Putamen (tissue), 1 donor: Measurements from ENCODE around the gene RPTOR.

Experiments used
- DNase-seq: peaks from one replicate; pipeline ENCODE4 v3.0.0-alpha.2; 2016; ENCODE audit warnings: low spot score

The RPTOR gene

DNA sequence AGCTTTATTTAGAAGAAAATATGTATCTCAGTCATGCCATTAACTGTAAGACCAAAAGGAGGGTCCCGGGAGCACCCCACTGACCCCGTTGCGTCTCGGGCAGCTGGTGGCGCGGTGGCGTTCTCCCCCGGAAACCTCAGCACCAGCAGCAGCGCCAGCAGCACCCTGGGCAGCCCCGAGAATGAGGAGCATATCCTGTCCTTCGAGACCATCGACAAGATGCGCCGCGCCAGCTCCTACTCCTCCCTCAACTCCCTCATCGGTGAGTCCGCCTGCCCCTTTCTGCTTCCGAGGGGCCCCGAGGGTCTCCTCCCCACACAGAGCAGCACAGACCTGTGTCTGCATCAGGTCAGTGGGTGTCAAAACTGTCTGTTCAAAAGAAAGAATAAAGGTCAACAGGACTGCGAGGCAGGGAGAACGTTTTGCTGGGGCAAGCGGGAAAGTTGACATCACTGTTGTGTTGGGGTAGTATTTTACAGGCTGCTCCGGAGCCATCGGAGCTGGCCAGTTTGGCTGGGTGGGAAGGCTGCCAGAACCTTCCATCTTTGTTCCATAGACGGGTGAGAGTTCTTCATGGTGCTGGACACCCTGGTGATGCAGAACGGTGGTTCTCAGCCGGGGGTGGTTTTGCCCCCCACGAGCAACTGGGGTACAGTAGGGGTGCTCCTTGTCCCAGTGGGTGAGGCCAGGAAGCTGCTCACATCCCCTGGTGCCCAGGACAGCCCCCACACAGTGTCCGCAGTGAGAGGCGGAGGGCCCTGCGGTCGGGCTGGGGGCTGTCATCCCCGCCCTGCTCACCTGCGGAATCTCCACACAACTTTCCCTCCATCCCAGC lies 349.2 kb downstream of the RPTOR start:
- no peak for DNase-seq

DNA sequence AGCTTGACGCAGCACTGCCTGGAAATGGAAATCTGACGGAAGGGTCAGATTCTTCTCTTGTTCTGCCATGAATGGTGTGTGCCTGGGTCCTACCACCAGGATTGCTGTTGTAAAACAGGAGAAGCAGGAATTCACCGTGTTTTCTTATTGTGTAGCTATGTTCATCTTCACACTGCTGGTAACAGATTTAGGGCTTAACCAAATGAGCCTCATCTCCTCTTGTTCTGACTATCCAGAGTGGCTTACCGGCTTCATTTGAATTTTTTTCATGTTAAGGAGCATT lies 349.7 kb downstream of the RPTOR start:
- DNase-seq = no peak

DNA sequence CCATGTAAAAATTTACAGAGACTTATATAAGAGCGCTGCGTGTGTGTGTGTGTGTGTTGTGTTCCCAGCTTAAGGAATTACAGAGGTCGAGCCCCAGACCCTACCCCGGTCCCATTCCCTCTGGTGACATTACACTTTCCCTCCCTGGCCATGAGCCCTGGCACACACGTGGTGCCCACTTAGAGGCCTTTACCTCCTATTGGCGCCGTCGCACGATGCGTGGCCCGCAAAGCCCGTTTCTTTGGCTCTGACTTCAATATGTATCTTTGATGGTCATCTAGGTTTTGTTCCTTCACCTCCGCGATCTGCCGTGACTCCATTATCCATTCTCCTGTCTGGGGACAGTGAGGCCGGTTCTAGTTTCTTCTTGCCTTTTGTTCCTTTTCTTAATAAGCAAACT lies 350.1 kb downstream of the RPTOR start:
- DNase-seq = no peak

DNA sequence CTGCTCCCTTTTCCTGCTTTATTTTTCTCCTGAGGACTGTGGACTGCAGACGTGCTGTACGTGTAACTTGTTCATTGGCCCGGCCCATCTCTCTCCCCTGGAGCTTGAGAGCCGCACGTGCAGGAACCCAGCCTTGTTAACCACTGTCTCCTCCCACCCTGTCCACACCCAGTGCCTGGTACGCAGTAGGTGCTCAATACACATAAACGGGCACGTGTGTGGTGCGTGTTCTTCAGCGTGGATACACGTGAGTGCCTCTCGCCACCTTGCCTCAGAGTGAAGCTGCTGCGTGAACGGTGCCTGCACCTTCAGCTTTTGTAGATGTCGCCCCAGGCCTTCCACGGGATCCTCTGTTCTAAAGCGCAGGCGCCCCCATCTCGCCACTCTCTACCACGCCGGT lies 350.7 kb downstream of the RPTOR start:
- DNase-seq = no peak

DNA sequence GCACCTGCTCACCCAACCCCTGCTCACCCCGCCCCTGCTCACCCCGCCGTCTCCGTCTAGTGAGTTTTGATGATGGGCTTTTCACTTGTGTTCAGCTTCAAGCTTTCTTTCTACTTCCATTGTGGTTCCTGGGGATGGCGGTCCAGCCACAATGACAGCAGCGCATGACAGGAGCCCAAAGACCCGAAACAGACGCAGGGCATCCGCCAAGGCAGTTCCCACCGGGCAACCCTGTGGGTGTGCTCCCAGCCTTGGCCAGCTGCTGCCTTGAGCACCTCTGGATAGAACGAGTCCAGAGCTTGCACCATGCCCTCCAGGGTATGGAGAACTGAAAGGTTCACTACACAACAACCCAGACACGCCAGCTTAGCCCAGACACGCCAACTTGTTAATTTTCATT lies 354.1 kb downstream of the RPTOR start:
- no peak for DNase-seq

DNA sequence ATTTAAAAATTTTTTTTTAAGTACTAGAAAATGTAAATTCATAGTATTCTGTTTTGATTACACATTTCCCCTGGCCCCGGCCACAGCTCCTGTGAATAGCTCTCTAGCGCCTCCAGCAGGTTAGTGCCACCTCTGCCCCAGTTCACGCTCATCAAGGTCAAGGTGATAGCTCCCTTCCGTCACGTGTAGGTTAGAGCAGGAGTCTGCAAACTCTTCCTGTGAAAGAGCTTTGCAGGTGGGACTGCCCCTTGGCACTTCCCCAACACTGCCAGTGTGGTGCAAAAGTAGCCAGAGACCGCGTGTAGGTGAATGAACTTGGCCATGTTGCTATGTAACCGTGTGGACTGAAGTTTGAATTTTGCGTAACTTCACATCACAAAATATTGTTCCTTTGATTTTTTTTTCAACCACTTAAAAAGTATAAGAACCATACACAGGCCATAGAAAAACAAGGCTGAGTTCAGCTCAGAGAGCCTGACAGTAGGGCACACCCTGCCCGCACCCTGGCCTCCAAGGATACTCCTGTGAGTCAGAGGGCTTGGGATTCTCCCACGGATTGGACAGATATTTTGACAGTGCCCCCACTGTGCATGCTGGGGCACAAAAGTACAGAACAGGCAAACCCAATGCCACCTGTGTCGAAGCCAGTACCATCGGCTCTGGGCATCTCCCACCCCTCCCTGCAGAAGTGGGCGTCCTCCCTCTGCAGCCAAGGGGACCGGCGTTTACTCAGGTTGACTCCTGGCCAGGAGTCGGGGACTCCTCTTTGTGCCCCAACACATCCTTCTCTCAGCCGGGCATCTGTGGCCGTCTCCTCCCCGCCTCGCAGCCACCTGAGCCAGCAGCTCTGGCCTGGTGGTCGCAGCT lies 355.0 kb downstream of the RPTOR start:
- no peak for DNase-seq

DNA sequence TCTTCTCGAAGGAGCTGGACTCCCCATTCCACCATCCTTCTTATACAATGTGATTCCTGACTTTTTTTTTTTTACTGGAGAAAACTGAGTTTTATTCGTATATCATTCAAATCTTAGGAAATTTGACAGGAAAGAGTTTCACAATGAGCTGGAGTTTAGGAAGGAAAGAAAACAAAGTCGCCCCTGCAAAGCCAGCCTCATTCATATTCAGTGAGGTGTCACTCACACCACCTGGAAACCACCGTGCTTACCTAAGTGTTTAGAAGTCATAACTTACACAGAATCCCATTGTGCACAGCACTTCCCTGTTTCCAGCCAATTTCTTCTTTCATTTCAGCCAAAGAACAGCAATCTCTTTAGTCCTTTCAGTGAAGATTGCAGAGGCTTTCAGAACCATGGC lies 356.7 kb downstream of the RPTOR start:
- peak; percentile 18 for DNase-seq

DNA sequence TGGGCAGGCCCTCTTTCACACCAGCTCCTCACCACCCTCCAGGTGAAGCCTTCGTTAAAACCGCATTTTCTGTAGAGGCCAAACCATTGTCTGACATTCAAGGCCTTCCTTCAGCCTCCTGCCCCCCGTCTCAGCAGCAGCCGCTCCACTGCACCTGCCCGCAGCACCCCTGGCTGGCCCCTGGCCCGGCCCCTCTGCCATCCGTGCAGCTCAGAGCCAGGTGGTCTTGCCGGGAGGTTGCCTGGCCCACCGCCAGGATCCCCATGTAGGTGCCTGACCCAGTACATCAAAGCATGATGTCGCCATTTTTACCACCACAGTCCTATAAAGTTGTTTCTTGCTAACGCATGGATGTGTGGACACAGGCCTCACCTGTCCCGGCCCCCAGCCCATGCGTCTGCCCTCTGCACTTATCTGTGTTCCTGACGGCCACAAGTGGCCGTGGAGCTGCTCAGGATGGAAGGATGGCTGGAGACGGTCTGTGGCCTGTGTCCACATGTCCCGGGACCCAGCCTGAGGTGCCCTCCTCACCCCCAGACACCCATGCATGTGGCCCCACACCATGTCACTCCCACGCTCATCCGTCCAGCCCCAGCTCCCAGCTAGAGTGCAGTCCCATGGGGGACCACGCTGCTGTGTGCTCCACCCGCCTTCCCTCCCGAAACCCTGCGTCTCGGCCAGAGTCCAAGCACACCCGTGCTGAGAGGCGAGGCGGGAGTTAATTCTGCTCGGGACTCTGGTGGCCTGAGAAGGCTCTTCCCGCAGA lies 357.7 kb downstream of the RPTOR start:
- no peak for DNase-seq

DNA sequence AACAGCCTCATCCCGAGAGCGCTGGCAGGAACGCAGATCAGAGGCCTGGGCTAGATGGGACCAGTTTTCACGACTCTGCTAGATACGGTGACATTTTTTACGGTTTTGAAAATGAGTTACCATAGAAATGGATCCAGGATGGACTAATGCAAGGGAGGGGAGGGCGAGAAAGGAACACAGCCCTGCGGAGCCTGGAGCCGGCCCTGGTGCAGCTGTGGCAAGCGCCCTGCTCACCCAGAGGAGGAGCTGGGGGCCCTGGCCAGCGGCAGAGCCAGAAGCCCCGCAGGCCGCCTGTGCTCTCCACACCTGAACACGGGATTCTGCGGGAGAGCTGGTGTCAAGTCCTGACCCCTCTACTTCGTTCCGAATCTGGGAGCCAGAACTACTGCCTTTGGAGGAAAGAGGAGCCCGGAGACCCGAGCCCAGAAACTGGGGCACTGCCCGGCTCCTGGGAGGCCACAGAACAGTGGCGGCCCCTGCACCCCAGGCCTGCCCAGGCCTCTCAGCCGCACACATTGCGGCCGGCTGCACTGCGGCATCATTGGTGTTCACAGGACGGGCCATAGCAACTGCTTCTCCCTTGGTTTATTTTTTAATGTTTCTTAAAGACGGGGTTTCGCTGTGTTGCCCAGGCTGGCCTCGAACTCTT lies 358.4 kb downstream of the RPTOR start:
- DNase-seq = no peak

DNA sequence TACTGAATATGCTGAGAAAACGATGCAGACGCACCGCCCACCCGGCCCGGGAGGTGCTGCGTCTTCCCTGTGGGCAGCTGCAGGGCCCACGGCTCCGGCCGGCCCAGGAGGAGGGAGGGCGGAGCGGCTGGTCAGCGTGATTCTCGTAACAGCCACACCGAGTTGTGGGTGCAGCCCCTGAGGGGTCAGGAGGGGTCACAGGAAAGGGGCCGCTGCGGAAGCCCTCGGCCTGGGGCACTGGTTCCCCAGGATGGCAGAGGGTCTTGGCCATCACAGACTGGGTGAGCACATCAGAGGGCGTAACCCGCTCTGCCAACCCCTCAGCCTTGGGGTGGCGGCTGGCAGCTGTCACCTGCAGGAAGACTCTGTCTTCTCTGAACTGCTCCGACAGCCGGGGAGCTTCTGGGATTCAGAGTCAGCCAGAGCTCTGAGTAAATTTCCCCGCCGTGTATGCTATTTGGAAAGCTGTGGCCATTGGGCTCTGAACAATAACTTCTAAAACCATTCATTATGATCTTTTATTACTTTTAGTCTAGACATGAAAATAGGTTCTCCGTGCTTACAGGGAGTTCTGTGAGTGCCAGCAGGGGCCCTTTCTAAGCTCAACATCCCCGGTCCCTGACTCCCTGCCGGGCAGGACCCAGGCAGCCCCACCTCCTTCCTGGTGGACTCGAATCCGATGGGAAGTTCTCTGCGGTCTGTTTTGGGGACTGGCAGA lies 359.6 kb downstream of the RPTOR start:
- no peak for DNase-seq

DNA sequence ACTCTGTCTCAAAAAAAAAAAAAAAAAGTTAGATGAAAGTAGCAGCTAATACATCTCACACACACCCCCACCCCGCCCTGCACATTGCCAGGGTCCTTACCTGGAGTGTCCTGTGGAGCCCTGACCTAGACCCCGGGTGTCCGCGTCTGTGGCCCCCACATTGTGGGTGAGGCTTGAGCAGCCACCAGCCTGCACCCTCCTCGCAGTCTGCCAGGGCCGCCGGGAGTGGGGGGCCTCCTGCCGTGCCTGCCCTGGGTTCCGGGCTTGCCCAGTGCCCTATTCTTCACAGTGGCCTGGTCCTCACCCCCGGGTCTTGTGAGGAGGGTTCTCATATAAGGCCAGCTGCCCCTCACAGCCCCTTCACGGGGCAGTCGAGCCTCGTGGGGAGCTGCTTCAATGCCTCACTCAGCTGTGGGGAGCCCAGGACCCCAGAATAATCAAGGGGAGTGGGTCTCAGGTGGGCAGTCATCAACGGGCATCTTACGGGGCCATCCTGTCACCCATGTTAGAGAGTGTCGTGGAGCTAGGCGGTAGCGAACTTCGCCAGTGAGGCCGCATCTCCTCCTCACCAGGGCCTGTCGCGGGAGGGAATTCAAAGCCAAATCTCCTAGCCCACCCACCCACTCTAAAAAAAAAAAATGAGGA lies 361.1 kb downstream of the RPTOR start:
- DNase-seq = no peak

DNA sequence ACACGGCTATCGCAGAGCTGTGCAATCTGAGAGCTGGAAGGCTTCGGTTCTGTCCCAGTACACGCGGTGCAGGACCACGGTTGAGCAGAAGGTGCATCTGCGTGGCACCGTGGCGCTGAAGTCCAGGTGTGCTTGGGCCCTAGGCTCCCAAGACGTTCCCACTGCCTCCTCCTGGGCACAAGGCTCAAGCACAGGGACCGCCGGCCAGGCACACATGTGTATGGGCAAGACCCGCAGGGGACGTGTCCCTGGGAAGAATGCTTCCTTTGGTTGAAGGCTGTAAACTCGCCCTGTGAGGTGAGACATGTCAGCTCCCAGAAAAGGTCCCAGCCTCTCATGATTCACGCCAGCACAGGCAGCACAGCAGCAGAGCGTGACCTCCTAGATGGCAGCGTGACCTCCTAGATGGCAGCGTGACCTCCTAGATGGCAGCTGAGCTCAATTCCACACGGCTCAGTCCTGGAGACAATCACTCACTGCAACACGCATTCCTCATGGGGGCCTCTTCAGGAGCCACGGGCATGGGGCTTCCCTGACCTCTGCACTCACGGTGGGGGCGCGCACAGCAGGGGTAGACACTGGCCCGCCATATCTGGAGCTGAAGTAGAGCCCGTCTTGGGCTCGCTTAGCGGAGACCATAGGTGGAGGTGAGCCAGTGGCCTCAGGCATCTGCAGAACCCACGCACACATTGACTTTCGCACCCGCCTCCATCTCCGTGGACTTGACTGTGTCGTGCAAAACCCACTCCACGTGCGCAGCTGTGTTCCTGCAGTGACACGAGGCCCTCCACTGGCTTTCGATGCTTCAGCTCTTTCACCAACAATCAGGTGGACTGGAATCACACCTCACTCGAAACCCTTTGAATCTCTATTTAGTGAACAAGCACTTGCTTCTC lies 362.0 kb downstream of the RPTOR start:
- DNase-seq = no peak

DNA sequence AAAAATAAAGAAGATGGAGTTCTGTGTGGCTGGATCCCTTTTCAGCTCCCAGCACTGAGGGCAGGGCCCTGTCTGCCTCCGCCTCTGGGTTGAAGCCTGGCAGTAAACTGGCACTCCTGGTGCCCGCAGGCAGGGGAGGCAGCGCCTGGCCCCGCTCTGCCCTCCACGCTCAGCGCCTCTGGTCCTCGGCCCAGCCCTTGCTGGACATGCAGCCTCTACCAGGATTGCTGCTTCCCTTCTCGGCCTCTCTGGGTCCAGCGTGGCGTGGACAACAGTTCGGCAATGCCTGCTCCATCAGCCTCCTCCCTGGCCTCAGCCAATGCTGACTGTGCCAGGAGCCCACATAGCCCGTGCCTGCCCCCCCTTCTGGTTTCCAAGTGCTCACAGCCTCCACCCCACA lies 362.6 kb downstream of the RPTOR start:
- no peak for DNase-seq

DNA sequence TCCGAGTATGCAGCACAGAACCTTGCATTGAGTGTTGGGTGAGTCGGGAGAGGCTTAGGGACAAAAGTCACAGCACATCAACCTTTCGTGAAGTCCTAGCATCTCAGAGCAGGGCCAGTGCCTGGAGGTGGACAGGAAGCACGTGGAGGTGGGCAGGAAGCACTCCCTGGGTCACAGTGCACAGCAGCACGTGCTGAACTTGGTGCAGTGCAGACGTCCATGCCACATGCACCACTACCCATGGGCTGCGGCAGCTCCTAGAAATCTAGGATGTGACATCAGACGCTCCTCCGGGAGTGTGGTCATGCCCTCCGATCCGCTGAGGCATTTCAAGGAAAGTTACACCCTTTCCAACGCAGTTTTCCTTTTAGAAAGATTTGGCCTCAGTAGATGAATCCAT lies 363.6 kb downstream of the RPTOR start:
- DNase-seq = no peak

DNA sequence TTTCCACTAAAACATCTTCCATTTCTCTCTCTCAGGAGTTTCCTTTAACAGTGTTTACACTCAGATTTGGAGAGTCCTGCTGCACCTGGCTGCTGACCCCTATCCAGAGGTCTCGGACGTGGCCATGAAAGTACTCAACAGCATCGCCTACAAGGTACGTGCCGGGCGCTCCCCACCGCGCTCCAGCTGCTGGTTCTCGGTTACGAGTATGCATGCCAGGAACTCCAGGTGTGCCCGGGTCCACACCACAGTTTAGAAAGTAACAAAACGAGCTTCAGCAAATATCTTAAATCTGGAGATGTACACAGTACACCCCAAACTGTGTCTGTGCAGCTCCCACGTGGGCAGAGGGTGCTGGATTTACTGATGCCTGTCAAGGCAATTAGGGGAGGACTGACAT lies 364.1 kb downstream of the RPTOR start:
- DNase-seq = no peak

DNA sequence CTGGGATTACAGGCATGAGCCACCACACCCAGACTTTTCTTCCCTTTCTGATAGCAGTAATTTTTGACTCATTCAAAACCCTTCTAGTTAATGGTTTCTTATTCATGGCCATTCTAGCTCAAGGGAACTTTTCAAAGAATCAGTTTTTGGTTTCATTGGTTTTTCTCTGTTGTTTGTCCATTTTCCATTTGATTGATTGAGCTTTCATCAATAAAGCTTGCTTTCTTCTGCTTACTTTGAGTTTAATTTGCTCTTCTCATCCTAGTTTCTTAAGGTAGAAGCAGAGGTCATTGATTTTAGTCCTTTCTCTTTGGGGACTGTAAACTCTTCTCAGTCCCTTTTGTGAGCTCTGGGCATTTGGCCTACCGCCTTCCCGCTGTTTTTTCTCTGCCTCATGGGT lies 365.0 kb downstream of the RPTOR start:
- DNase-seq = no peak

DNA sequence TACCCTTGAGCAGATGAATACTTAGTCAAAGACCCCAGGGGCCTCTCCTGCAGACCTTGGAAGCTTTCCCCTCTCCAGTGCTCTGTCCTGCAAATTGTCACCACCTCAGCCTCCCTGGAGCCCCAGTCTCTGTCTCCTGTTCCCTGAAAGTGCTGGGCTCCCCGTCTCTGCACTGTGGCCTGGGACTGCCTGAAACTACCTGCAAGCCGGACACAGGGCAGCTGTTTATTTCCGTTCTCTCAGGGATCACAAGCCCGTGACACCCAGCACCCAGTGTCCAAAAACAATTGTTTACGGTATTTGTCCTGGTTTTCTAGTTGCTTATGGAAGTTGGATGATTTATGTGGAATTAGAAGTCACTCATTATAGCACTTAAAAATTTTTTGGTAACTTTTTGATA lies 365.4 kb downstream of the RPTOR start:
- DNase-seq = no peak

DNA sequence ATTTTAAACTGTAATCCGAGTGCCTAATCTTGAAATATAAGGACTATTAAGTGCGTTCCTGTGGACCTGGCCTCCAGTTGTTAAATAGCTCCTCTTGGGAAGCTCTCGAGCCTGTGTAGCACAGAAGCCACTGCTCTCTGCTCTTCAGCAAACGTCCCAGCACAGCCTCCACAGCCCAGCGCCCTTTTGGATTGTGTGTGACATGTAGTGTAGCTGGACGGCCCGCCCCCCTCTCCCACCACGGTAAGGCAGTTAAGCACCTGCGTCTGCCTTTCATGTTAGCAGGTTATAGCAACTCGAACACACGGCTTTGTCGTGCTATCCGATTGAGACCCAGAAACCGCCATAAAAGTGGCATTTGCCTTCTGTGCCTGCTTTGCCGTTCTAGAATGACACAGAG lies 367.8 kb downstream of the RPTOR start:
- no peak for DNase-seq

DNA sequence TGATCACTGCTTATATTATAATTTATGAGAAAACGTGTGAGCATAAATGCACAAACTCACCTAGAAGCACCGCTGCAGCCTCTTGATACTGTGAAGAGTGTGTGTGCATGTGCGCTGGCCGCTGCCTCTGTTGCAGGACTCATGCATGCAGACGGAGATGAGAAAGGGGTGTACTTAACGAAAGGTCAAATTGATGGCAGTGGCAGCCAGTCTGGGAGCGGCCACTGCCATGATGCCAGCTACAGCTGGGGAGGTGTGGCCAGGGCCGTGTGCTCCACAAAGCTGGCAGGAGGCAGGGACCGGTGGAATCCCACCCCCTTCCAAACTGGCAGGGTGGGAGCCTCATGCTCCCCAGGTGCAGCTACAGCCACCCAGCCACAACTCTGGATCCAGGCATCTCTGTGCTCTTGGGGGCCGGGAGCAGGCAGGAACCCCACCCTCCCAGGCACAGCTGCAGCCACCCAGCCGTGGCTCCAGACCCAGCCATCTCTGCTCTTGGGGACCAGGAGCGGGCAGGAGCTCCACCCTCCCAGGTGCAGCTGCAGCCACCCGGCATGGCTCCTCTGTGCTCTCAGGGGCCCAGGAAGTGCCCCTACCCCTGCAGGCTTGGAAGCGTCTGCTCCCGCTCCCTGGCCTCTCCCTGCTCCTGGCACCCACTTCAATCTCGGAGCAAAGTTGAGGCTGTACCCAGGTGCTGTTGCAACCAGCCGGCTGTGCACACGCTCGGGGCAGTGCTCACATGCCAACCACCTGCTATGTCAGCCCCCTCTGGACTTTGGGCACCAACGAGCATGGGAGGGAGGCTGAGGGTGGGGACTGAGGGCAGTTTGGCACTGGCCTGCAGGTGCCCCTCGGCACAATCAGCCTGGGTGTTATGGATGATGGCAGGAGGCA lies 369.5 kb downstream of the RPTOR start:
- no peak for DNase-seq
